ENCODE measurements around the gene YARS2. TPM values are rescaled to one million over a fixed set of nuclear protein-coding genes. Genes with fewer than 3 reads are reported as not detected.
A peak's percentile ranks its signal among the peaks of the same experiment; 100 is the strongest.

Gene YARS2
- total and polyA plus RNA-seq, 2 of the 13 experiments (the other 11 are each of a cell fraction or from before 2014, with no cell fraction given) = 17.9 to 39.6 TPM

GRCh38 chr12:32755051-32755653, 545 bp downstream of the YARS2 start (continued):
- no peak for TF ChIP-seq HNF4G (IDR thresholded peaks at IDR 0.05; ENCODE audit: borderline replicate concordance, low read depth, low read length)
- 0 out of 2 replicates have a peak, but pooled peaks have one; percentile 37 for TF ChIP-seq HNF4G (CRISPR knock-in tag; IDR thresholded peaks at IDR 0.05; ENCODE audit: borderline replicate concordance, low read depth)
- peak; percentile 40; the same call in 1 of the 2 replicates for TF ChIP-seq ZNF331 (CRISPR knock-in tag; IDR thresholded peaks at IDR 0.05)
- peak; percentile 83 for TF ChIP-seq HDAC1 (CRISPR knock-in tag; IDR thresholded peaks at IDR 0.05)
- TF ChIP-seq PTBP1 (IDR thresholded peaks at IDR 0.05; ENCODE audit: low read depth, low read length, poor library complexity, severe bottlenecking) = no peak
- TF ChIP-seq ZBTB4 (CRISPR knock-in tag; IDR thresholded peaks at IDR 0.05; ENCODE audit: borderline replicate concordance) = peak; percentile 66; the same call in 1 of the 2 replicates
- TF ChIP-seq, protein P1, sequence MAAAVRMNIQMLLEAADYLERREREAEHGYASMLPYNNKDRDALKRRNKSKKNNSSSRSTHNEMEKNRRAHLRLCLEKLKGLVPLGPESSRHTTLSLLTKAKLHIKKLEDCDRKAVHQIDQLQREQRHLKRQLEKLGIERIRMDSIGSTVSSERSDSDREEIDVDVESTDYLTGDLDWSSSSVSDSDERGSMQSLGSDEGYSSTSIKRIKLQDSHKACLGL (CRISPR knock-in tag; IDR thresholded peaks at IDR 0.05) = peak; percentile 89
- TF ChIP-seq MTF1 (CRISPR knock-in tag; IDR thresholded peaks at IDR 0.05) = no peak
- 0 out of 2 replicates have a peak, but pooled peaks have one; percentile 34 for TF ChIP-seq ZNF510 (CRISPR knock-in tag; IDR thresholded peaks at IDR 0.05; ENCODE audit: low read depth)
- TF ChIP-seq ZNF44 (CRISPR knock-in tag; IDR thresholded peaks at IDR 0.05) = no peak
- 0 out of 2 replicates have a peak, but pooled peaks have one; percentile 13 for TF ChIP-seq THRA (CRISPR knock-in tag; IDR thresholded peaks at IDR 0.05; ENCODE audit: borderline replicate concordance)
- TF ChIP-seq SPEN (CRISPR knock-in tag; IDR thresholded peaks at IDR 0.05; ENCODE audit: low read depth) = peak; percentile 66; the same call in 1 of the 2 replicates
- TF ChIP-seq ZNF224 (CRISPR knock-in tag; IDR thresholded peaks at IDR 0.05) = peak; percentile 74
- no peak for TF ChIP-seq FOXA1 (IDR thresholded peaks at IDR 0.05)
- 0 out of 2 replicates have a peak, but pooled peaks have one; percentile 6 for TF ChIP-seq FOXA1 (CRISPR knock-in tag; IDR thresholded peaks at IDR 0.05)
- peak; percentile 94 for TF ChIP-seq CTCF (CRISPR knock-in tag; IDR thresholded peaks at IDR 0.05)
- TF ChIP-seq POLR2A (IDR thresholded peaks at IDR 0.05; ENCODE audit: insufficient read depth in 1 of 2, low read depth in 2 of 2, low read length in 2 of 2) = 0 out of 4 replicates have a peak, but pooled peaks of 1 of the 2 experiments have one; percentile 15
- no peak; the same call in 1 of the 2 replicates for TF ChIP-seq HES4 (CRISPR knock-in tag; IDR thresholded peaks at IDR 0.05; ENCODE audit: borderline replicate concordance)
- TF ChIP-seq ZNF335 (CRISPR knock-in tag; IDR thresholded peaks at IDR 0.05) = peak; percentile 35; the same call in 1 of the 2 replicates
- peak; percentile 60; the same call in 1 of the 2 replicates for TF ChIP-seq ZNF678 (CRISPR knock-in tag; IDR thresholded peaks at IDR 0.05)
- TF ChIP-seq MXD4 (CRISPR knock-in tag; IDR thresholded peaks at IDR 0.05) = peak; percentile 44; the same call in 1 of the 2 replicates
- TF ChIP-seq, protein P2, sequence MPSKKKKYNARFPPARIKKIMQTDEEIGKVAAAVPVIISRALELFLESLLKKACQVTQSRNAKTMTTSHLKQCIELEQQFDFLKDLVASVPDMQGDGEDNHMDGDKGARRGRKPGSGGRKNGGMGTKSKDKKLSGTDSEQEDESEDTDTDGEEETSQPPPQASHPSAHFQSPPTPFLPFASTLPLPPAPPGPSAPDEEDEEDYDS (CRISPR knock-in tag; IDR thresholded peaks at IDR 0.05) = no peak; the same call in 1 of the 2 replicates
- no peak; the same call in 1 of the 2 replicates for TF ChIP-seq ZNF709 (CRISPR knock-in tag; IDR thresholded peaks at IDR 0.05)

All from HepG2 (cell line).